ENCODE data around the gene PRKD3.

DNA sequence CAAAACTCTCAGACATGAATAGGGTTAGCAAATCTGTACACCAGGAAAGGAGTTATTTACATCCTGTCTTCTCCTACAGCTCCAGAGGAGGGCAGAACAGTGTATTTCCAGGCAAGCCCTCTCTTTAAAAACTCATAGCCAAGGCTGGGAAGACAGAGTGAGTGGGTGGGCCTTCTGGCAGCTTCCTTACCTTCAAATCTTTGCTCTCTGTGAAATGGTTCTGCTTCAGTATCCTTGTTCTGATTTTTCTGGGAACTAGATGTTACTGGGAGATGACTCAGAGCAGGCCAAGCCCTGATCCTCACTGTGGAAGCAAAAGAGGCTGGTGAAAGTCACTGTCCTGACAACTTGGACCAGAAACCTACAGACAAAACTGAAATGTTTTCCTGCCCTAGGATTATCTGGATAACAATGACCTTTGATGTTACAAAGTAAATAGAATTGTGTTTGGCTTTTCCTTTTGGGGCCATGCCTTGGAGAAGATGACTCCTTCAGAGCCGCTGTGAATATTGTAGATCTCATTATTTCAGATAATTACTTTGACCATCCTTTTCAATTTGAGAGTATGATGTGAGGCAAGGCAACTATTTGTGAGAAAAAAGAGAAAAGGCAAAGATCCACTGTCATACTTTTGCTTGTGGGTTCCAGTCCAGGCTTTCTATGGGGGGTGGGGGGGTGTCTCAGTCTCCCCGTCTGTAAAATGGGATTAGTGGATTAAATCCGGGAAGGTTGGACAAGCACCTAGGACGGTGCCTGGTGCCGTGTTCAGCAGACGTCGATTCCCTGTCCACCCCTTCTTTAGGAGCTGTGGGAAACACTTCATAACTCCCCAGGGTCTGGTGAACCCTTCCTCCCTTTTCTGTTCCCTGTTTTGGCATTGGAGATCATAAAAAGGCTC, 19.2 kb upstream of the PRKD3 start:
- TF ChIP-seq SIX5 (IDR thresholded peaks at IDR 0.05; ENCODE audit: borderline replicate concordance in 1 of 2, insufficient read depth in 1 of 2, low read depth in 1 of 2, low read length in 2 of 2) (no peak), ZBTB40 (IDR thresholded peaks at IDR 0.05) (no peak), ZBTB40 (CRISPR knock-in tag; IDR thresholded peaks at IDR 0.05) (no peak), MAX (CRISPR knock-in tag; IDR thresholded peaks at IDR 0.05) (no peak), TBP (optimal IDR thresholded peaks at IDR 0.05; ENCODE audit: low read depth, low read length) (no peak), ZNF436 (CRISPR knock-in tag; IDR thresholded peaks at IDR 0.05) (no peak), ASH1L (IDR thresholded peaks at IDR 0.05; ENCODE audit: borderline replicate concordance, low read depth, partially characterized antibody) (no peak), EZH2 (IDR thresholded peaks at IDR 0.05; ENCODE audit: borderline replicate concordance, low read depth, low read length) (no peak), ETS1 (conservative IDR thresholded peaks at IDR 0.05; ENCODE audit: control insufficient read depth, low read depth, low read length) (no peak), ARID1B (IDR thresholded peaks at IDR 0.05) (no peak), ZNF311 (CRISPR knock-in tag; IDR thresholded peaks at IDR 0.05) (no peak), POLR2A (conservative IDR thresholded peaks at IDR 0.05) (no peak), PHF8 (IDR thresholded peaks at IDR 0.05; ENCODE audit: borderline replicate concordance, low read length) (no peak)
- TF ChIP-seq, protein P1, sequence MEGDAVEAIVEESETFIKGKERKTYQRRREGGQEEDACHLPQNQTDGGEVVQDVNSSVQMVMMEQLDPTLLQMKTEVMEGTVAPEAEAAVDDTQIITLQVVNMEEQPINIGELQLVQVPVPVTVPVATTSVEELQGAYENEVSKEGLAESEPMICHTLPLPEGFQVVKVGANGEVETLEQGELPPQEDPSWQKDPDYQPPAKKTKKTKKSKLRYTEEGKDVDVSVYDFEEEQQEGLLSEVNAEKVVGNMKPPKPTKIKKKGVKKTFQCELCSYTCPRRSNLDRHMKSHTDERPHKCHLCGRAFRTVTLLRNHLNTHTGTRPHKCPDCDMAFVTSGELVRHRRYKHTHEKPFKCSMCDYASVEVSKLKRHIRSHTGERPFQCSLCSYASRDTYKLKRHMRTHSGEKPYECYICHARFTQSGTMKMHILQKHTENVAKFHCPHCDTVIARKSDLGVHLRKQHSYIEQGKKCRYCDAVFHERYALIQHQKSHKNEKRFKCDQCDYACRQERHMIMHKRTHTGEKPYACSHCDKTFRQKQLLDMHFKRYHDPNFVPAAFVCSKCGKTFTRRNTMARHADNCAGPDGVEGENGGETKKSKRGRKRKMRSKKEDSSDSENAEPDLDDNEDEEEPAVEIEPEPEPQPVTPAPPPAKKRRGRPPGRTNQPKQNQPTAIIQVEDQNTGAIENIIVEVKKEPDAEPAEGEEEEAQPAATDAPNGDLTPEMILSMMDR (IDR thresholded peaks at IDR 0.05 in 2 of 3, conservative IDR thresholded peaks at IDR 0.05 in 1 of 3; ENCODE audit: insufficient read depth in 2 of 3, low read depth in 1 of 3, low read length in 3 of 3): no peak; a peak in 1 of 6 replicates
